Astrocyte (in vitro differentiated cells and primary cell): ENCODE data around the gene NEMP1. TPM values are rescaled to one million over a fixed set of nuclear protein-coding genes. Genes with fewer than 3 reads are reported as not detected.
"Not testable (repeated sequence)": the region's sequence is repeated elsewhere in the genome, so short reads cannot be mapped to it uniquely, and the experiment has no call there.

Source experiments
- DNase-seq: peaks from one replicate; pipeline ENCODE4 v3.0.0-alpha.2; 2010; ENCODE audit warnings: low read depth
- FAIRE-seq: peaks from 2 replicates; lab custom pipeline; 2011; peaks lifted over from hg19 to GRCh38; lab: Jason Lieb, UNC
- H2AFZ ChIP-seq: 2 replicates; pipeline ENCODE4 v1.6.0; 2012; ENCODE audit warnings: low read depth, low read length, inconsistent platforms
- H3K27ac ChIP-seq: 2 replicates; pipeline ENCODE4 v1.5.1; 2011; ENCODE audit warnings: low read depth, low read length, inconsistent platforms
- H3K27me3 ChIP-seq: 2 replicates; pipeline ENCODE4 v1.6.0; 2011; ENCODE audit warnings: low read length, inconsistent platforms; ENCODE audit not compliant: insufficient read depth
- H3K36me3 ChIP-seq: 2 replicates; pipeline ENCODE4 v1.5.1; 2011; ENCODE audit warnings: low read length, inconsistent platforms; ENCODE audit not compliant: insufficient read depth
- H3K4me1 ChIP-seq: 2 replicates; pipeline ENCODE4 v1.5.1; 2011; ENCODE audit warnings: low read length, inconsistent platforms; ENCODE audit not compliant: insufficient read depth
- H3K4me2 ChIP-seq: 2 replicates; pipeline ENCODE4 v1.6.0; 2012; ENCODE audit warnings: low read length, inconsistent platforms
- H3K4me3 ChIP-seq: 2 replicates; pipeline ENCODE4 v1.5.1; 2011; ENCODE audit warnings: low read depth, mild to moderate bottlenecking, low read length, inconsistent platforms; ENCODE audit not compliant: insufficient read depth
- H3K79me2 ChIP-seq: 2 replicates; pipeline ENCODE4 v1.6.0; 2012; ENCODE audit warnings: mild to moderate bottlenecking, low read length, inconsistent platforms; ENCODE audit not compliant: insufficient read depth
- H3K9ac ChIP-seq: 2 replicates; pipeline ENCODE4 v1.6.0; 2012; ENCODE audit warnings: mild to moderate bottlenecking, low read length, inconsistent platforms
- H3K9me3 ChIP-seq: 2 replicates; pipeline ENCODE4 v1.5.1; 2012; ENCODE audit warnings: low read depth, mild to moderate bottlenecking, low read length, inconsistent platforms; ENCODE audit not compliant: insufficient read depth
- H4K20me1 ChIP-seq: 2 replicates; pipeline ENCODE4 v1.6.0; 2012; ENCODE audit warnings: low read length, inconsistent platforms; ENCODE audit not compliant: insufficient read depth
- H3K27ac Mint-ChIP-seq: one replicate; pipeline ENCODE4 v1.8.0; 2021; ENCODE audit warnings: mild to moderate bottlenecking, mixed read lengths; ENCODE audit not compliant: unreplicated experiment
- H3K27me3 Mint-ChIP-seq: one replicate; pipeline ENCODE4 v1.8.0; 2021; ENCODE audit warnings: low read depth, mixed read lengths; ENCODE audit not compliant: unreplicated experiment
- H3K36me3 Mint-ChIP-seq: one replicate; pipeline ENCODE4 v1.8.0; 2021; ENCODE audit warnings: low read depth, mixed read lengths; ENCODE audit not compliant: unreplicated experiment
- H3K4me1 Mint-ChIP-seq: one replicate; pipeline ENCODE4 v1.8.0; 2021; ENCODE audit warnings: low read depth, mixed read lengths; ENCODE audit not compliant: unreplicated experiment
- H3K4me3 Mint-ChIP-seq: one replicate; pipeline ENCODE4 v1.8.0; 2021; ENCODE audit warnings: mild to moderate bottlenecking, moderate library complexity, mixed read lengths; ENCODE audit not compliant: unreplicated experiment
- H3K9me3 Mint-ChIP-seq: one replicate; pipeline ENCODE4 v1.8.0; 2021; ENCODE audit warnings: mild to moderate bottlenecking, mixed read lengths; ENCODE audit not compliant: unreplicated experiment
- CTCF ChIP-seq: IDR thresholded peaks from 2 replicates; pipeline ENCODE4 v1.5.1; 2011; ENCODE audit warnings: low read depth, mild to moderate bottlenecking, inconsistent platforms, low read length, moderate library complexity; ENCODE audit not compliant: insufficient read depth
- EZH2 ChIP-seq: IDR thresholded peaks from 2 replicates; pipeline ENCODE4 v1.6.1; 2012; ENCODE audit warnings: mild to moderate bottlenecking, low read length, inconsistent platforms; ENCODE audit not compliant: insufficient read depth
- total RNA-seq: library from RNA; stranded (reverse); gene quantifications from 2 replicates; pipeline ENCODE4 v1.2.1, GENCODE V29; 2021

NEMP1 gene
- total RNA-seq, 1 donor from 2014 or later, result 10.6 TPM

GRCh38 chr12:57055824-57056223, 22.8 kb downstream of the NEMP1 start:
- Histone ChIP-seq H3K9me3 (no peaks in the 10 kb centered on the region), H4K20me1 (no peaks in the 10 kb centered on the region), H3K27ac (no peak overlapping the region), H2AFZ (no peak overlapping the region), H3K4me1 (no peaks in the 10 kb centered on the region), H3K4me3 (no peak overlapping the region), H3K36me3 (peaks cover 26% of the 10 kb centered on the region), H3K4me2 (no peak overlapping the region), H3K79me2 (no peaks in the 10 kb centered on the region), H3K27me3 (no peaks in the 10 kb centered on the region), H3K9ac (no peak overlapping the region)
- no peak for FAIRE-seq
- peaks cover 4% of the 10 kb centered on the region for H3K27me3 Mint-ChIP-seq
- H3K9me3 Mint-ChIP-seq, result no peaks in the 10 kb centered on the region
- H3K27ac Mint-ChIP-seq, result no peak overlapping the region
- DNase-seq, result no peak
- H3K4me1 Mint-ChIP-seq, result no peaks in the 10 kb centered on the region
- no peak overlapping the region for H3K4me3 Mint-ChIP-seq
- TF ChIP-seq CTCF (no peak), EZH2 (no peak)
- H3K36me3 Mint-ChIP-seq, result peaks cover 3% of the 10 kb centered on the region

GRCh38 chr12:57053901-57054300, 24.7 kb downstream of the NEMP1 start:
- not testable (repeated sequence) for H3K9me3 Mint-ChIP-seq, H3K4me3 Mint-ChIP-seq, H3K27me3 Mint-ChIP-seq, H3K4me1 Mint-ChIP-seq, H3K27me3 ChIP-seq, H3K9ac ChIP-seq, H3K4me1 ChIP-seq, FAIRE-seq, H4K20me1 ChIP-seq, H3K27ac ChIP-seq, H3K27ac Mint-ChIP-seq, DNase-seq, H3K4me3 ChIP-seq, H2AFZ ChIP-seq, H3K36me3 Mint-ChIP-seq, H3K9me3 ChIP-seq, H3K79me2 ChIP-seq, H3K4me2 ChIP-seq
- H3K36me3 ChIP-seq, result peaks cover 16% of the 10 kb centered on the region

GRCh38 chr12:57053146-57053545, 25.4 kb downstream of the NEMP1 start:
- H2AFZ ChIP-seq, H3K27ac Mint-ChIP-seq, H3K27me3 ChIP-seq, H3K4me1 Mint-ChIP-seq, H3K27ac ChIP-seq, H3K9me3 ChIP-seq, H3K9ac ChIP-seq, H3K4me3 ChIP-seq, FAIRE-seq, H3K4me2 ChIP-seq, DNase-seq, H3K79me2 ChIP-seq, H3K4me1 ChIP-seq, H3K9me3 Mint-ChIP-seq, H3K36me3 Mint-ChIP-seq, H4K20me1 ChIP-seq, H3K27me3 Mint-ChIP-seq, H3K4me3 Mint-ChIP-seq: not testable (repeated sequence)
- H3K36me3 ChIP-seq, result peaks cover 13% of the 10 kb centered on the region

GRCh38 chr12:57051011-57051410, 27.6 kb downstream of the NEMP1 start:
- no peak for FAIRE-seq
- Mint-ChIP-seq H3K9me3 (peaks cover 1% of the 10 kb centered on the region), H3K27ac (no peak overlapping the region), H3K4me3 (no peak overlapping the region), H3K27me3 (peaks cover 20% of the 10 kb centered on the region), H3K4me1 (peaks cover 4% of the 10 kb centered on the region), H3K36me3 (peaks cover 1% of the 10 kb centered on the region)
- Histone ChIP-seq H3K4me1 (no peaks in the 10 kb centered on the region), H3K27me3 (peaks cover 9% of the 10 kb centered on the region), H3K27ac (no peak overlapping the region), H3K4me2 (no peak overlapping the region), H4K20me1 (no peaks in the 10 kb centered on the region), H3K36me3 (peaks cover 4% of the 10 kb centered on the region), H3K4me3 (no peak overlapping the region), H3K79me2 (no peaks in the 10 kb centered on the region), H2AFZ (no peak overlapping the region), H3K9ac (no peak overlapping the region), H3K9me3 (no peaks in the 10 kb centered on the region)
- TF ChIP-seq EZH2, result no peak
- TF ChIP-seq CTCF, result no peak
- DNase-seq, result no peak
